Esophagus muscularis mucosa (tissue), 4 donors: ENCODE results near the gene STK32B. TPM values are rescaled to one million over a fixed set of nuclear protein-coding genes. Genes with fewer than 3 reads are reported as not detected.

Experiments used
- DNase-seq: peaks from one replicate; pipeline ENCODE4 v3.0.0-alpha.2; 2017; ENCODE audit errors: extremely low spot score
- H3K27ac ChIP-seq, 4 donors: fragments of 200-600 bp; sonication (generic); replicated peaks in 1 of 4; 1 replicate in 3 of 4; 2 replicates in 1 of 4; pipeline ENCODE4 v1.5.1; 2016 to 2019; ENCODE audit warnings: mild to moderate bottlenecking in 1 of 4
- H3K27me3 ChIP-seq, 4 donors: fragments of 200-600 bp; sonication (generic); one replicate each; pipeline versions ENCODE4 v1.5.1 to v1.6.0; 2016 to 2019
- H3K36me3 ChIP-seq, 4 donors: fragments of 200-600 bp; sonication (generic); one replicate each; pipeline ENCODE4 v1.5.1; 2016 to 2019
- H3K4me1 ChIP-seq, 4 donors: fragments of 200-600 bp; sonication (generic); one replicate each; pipeline ENCODE4 v1.5.1; 2016 to 2019
- H3K4me3 ChIP-seq, 4 donors: fragments of 200-600 bp; sonication (generic); 1 replicate in 2 of 4; 2 replicates in 2 of 4; pipeline ENCODE4 v1.5.1; 2016 to 2019; ENCODE audit warnings: mild to moderate bottlenecking in 4 of 4, moderate library complexity in 1 of 4
- H3K9me3 ChIP-seq, 4 donors: fragments of 200-600 bp; sonication (generic); 1 replicate in 3 of 4; 2 replicates in 1 of 4; pipeline ENCODE4 v1.5.1; 2016 to 2019
- EP300 ChIP-seq: sonication (generic); formaldehyde crosslinking; IDR thresholded peaks from one replicate; pipeline ENCODE4 v1.6.1; 2017; ENCODE audit warnings: antibody characterized with exemption
- POLR2A ChIP-seq: fragments of 450-650 bp; IDR thresholded peaks from one replicate; pipeline ENCODE4 v1.6.1; 2017; ENCODE audit warnings: antibody characterized with exemption, moderate library complexity, mild to moderate bottlenecking, low read depth
- POLR2AphosphoS5 ChIP-seq, 2 donors: sonication (generic); formaldehyde crosslinking; IDR thresholded peaks; one replicate each; pipeline ENCODE4 v1.6.1; 2017; ENCODE audit warnings: antibody characterized with exemption in 2 of 2
- WGBS: methylation state at CpG from one replicate; pipeline ENCODE4 v1.1.5; 2018; 5-methylcytosine and 5-hydroxymethylcytosine counted together
- intact Hi-C: fragments of 100-400 bp; cut with DNase I; formaldehyde crosslinking; loops from one replicate; pipeline ENCODE4 v1.15.1; 2023
- small RNA-seq, 3 donors: library from RNA; depleted of rRNA; stranded (forward); fragments of <200 nt; gene quantifications; one replicate each; pipeline ENCODE3, GENCODE V24; 2016
- total RNA-seq, 4 donors: library from RNA; depleted of rRNA; stranded (reverse); fragments of >200 nt; gene quantifications; one replicate each; pipeline versions ENCODE4 v1.1.0 to v1.2.1, GENCODE V29; 2016
- TF ChIP-seq, protein P1 (sequence below), 3 experiments: fragments of 200-600 bp in 2 of 3; fragments of 450-650 bp in 1 of 3; sonication (generic) in 2 of 3; IDR thresholded peaks; one replicate each; pipeline ENCODE4 v1.5.1; 2017 to 2019; ENCODE audit warnings: antibody characterized with exemption in 3 of 3, mild to moderate bottlenecking in 2 of 3, moderate library complexity in 1 of 3

The STK32B gene
- total RNA-seq, 4 donors from 2014 or later = 1.7 to 3.8 (median 2.7) TPM

DNA sequence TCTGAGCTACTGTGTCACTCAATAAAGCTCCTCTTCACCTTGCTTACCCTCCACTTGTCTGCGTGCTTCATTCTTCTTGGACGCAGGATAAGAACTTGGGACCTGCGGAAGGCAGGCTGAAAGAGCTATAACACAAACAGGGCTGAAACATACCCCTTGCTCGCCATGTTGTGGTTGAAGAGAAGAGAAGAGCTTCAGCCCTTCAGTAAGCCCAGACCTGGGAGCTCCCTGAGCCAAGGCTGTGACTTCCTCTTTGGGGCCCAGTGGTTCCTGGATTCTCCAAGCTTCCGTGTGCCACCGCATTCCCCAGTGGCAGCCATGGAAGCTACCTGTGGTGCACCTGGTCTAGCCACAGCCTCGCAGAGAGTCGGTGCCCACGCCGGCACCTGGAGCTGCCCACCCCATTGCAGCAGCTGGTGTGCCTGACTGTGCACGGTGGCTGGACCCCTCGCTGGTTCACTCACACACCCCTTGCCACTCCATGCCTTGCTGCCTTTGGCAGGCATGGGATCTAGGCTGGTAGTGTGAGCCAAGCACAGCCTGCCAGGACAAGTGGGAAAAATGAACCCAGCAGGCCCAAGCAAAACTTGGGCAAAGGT lies 496.5 kb downstream of the STK32B start:
- no peak for DNase-seq
- no peak for TF ChIP-seq POLR2AphosphoS5 (IDR thresholded peaks at IDR 0.05)
- TF ChIP-seq, protein P1, sequence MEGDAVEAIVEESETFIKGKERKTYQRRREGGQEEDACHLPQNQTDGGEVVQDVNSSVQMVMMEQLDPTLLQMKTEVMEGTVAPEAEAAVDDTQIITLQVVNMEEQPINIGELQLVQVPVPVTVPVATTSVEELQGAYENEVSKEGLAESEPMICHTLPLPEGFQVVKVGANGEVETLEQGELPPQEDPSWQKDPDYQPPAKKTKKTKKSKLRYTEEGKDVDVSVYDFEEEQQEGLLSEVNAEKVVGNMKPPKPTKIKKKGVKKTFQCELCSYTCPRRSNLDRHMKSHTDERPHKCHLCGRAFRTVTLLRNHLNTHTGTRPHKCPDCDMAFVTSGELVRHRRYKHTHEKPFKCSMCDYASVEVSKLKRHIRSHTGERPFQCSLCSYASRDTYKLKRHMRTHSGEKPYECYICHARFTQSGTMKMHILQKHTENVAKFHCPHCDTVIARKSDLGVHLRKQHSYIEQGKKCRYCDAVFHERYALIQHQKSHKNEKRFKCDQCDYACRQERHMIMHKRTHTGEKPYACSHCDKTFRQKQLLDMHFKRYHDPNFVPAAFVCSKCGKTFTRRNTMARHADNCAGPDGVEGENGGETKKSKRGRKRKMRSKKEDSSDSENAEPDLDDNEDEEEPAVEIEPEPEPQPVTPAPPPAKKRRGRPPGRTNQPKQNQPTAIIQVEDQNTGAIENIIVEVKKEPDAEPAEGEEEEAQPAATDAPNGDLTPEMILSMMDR (IDR thresholded peaks at IDR 0.05) = no peak
- no peak for TF ChIP-seq POLR2A
- TF ChIP-seq EP300 = no peak
- Histone ChIP-seq H3K4me1 (no peaks in the 10 kb centered on the region), H3K36me3 (peaks cover 0 to 35% (median 5%) of the 10 kb centered on the region in 4 donors), H3K9me3 (peaks cover 0 to 7% (median 0%) of the 10 kb centered on the region in 4 donors), H3K27ac (no peak overlapping the region), H3K4me3 (no peak overlapping the region), H3K27me3 (no peaks in the 10 kb centered on the region)
- intact Hi-C loops = no loop called here
- 99% methylated on average over 8 of the region's 12 CpGs for WGBS

Small RNA genes within 50 kb of the gene (small RNA-seq; reads per million reads assigned to genes)
- 0 reads per million in 3 donors for gene RF00019

Other genes with a start within 250 kb of the STK32B start
- 1 to 10 TPM; 2.9 to 6.3 (median 4.3) TPM for gene MSX1, start 191.8 kb upstream of the STK32B start, total RNA-seq
- gene CYTL1, start 32.0 kb upstream of the STK32B start, total RNA-seq = 1 to 10 TPM; 1.2 to 2.3 (median 2.0) TPM